ENCODE data around the gene FIBP. TPM values are rescaled to one million over a fixed set of nuclear protein-coding genes. Genes with fewer than 3 reads are reported as not detected.

Gene FIBP
- total RNA-seq, 1 experiment from 2014 or later: 221 TPM

- no peak for DNase-seq
- POLR2A ChIA-PET (ENCODE audit: unreplicated experiment): no interaction called here
- Histone ChIP-seq H3K27ac (ENCODE audit: low read length) (no peak overlapping the region), H3K36me3 (ENCODE audit: low read depth, low read length) (no peaks in the 10 kb centered on the region), H3K4me3 (ENCODE audit: low read length) (no peak overlapping the region), H3F3A (ENCODE audit: low read length, unreplicated experiment) (no peaks in the 10 kb centered on the region), H3K27me3 (ENCODE audit: low read length) (no peaks in the 10 kb centered on the region), H3K4me1 (ENCODE audit: insufficient read depth, low read length) (no peaks in the 10 kb centered on the region), H2AFZ (ENCODE audit: low read length) (no peak overlapping the region), H3K79me2 (ENCODE audit: low read length) (no peaks in the 10 kb centered on the region), H3K9ac (ENCODE audit: low read length) (no peak overlapping the region), H3K9me3 (ENCODE audit: low read length) (no peaks in the 10 kb centered on the region), H4K20me1 (ENCODE audit: low read length) (no peaks in the 10 kb centered on the region), H3K4me2 (ENCODE audit: low read length) (no peak overlapping the region), H3K9me2 (replicated peaks; ENCODE audit: low read length) (no peaks in the 10 kb centered on the region)
- no TSS peak for BruUV-seq (replicated peaks)
- intact Hi-C loops (cut with micrococcal nuclease): no loop called here
- TF ChIP-seq EZH2 (IDR thresholded peaks at IDR 0.05; ENCODE audit: low read length, unreplicated experiment) (no peak), CTCF (conservative IDR thresholded peaks at IDR 0.05; ENCODE audit: low read depth, low read length) (no peak), EZH2phosphoT487 (IDR thresholded peaks at IDR 0.05; ENCODE audit: borderline replicate concordance, low read length) (no peak)
- CTCF ChIA-PET: no interaction called here
- ATAC-seq: no peak
These were observed 43.9 kb downstream of the FIBP start for GRCh38 chr11:65844231-65844872.

GRCh38 chr11:65843811-65844210 lies 44.5 kb downstream of the FIBP start:
- no peaks in the 10 kb centered on the region for H3K4me1 ChIP-seq (ENCODE audit: insufficient read depth, low read length)
- H3K36me3 ChIP-seq (ENCODE audit: low read depth, low read length): no peaks in the 10 kb centered on the region
- intact Hi-C loops (cut with micrococcal nuclease): no loop called here
- no peak for TF ChIP-seq CTCF (conservative IDR thresholded peaks at IDR 0.05; ENCODE audit: low read depth, low read length)
- no peak for TF ChIP-seq EZH2phosphoT487 (IDR thresholded peaks at IDR 0.05; ENCODE audit: borderline replicate concordance, low read length)
- H3K9ac ChIP-seq (ENCODE audit: low read length): no peak overlapping the region
- no peak overlapping the region for H3K4me3 ChIP-seq (ENCODE audit: low read length)
- no peaks in the 10 kb centered on the region for H4K20me1 ChIP-seq (ENCODE audit: low read length)
- H3K27ac ChIP-seq (ENCODE audit: low read length): no peak overlapping the region
- no peaks in the 10 kb centered on the region for H3K9me3 ChIP-seq (ENCODE audit: low read length)
- DNase-seq: no peak
- no peaks in the 10 kb centered on the region for H3F3A ChIP-seq (ENCODE audit: low read length, unreplicated experiment)
- H3K9me2 ChIP-seq (replicated peaks; ENCODE audit: low read length): no peaks in the 10 kb centered on the region
- CTCF ChIA-PET: no interaction called here
- no peak for ATAC-seq
- H3K27me3 ChIP-seq (ENCODE audit: low read length): no peaks in the 10 kb centered on the region
- no TSS peak for BruUV-seq (replicated peaks)
- H3K4me2 ChIP-seq (ENCODE audit: low read length): no peak overlapping the region
- no peak overlapping the region for H2AFZ ChIP-seq (ENCODE audit: low read length)
- H3K79me2 ChIP-seq (ENCODE audit: low read length): no peaks in the 10 kb centered on the region
- POLR2A ChIA-PET (ENCODE audit: unreplicated experiment): no interaction called here

- H3K27ac ChIP-seq (ENCODE audit: low read length): no peak overlapping the region
- no TSS peak for BruUV-seq (replicated peaks)
- H3K4me3 ChIP-seq (ENCODE audit: low read length): no peak overlapping the region
- no peaks in the 10 kb centered on the region for H3K9me3 ChIP-seq (ENCODE audit: low read length)
- H4K20me1 ChIP-seq (ENCODE audit: low read length): no peaks in the 10 kb centered on the region
- intact Hi-C loops (cut with micrococcal nuclease): no loop called here
- no peak overlapping the region for H2AFZ ChIP-seq (ENCODE audit: low read length)
- CTCF ChIA-PET: interaction anchor here (0.7 kb wide), 1 partner anchor 29 kb away, joined by 6 read pairs; no protein-coding TSS in a partner anchor
- no peak for DNase-seq
- no peaks in the 10 kb centered on the region for H3K9me2 ChIP-seq (replicated peaks; ENCODE audit: low read length)
- H3K27me3 ChIP-seq (ENCODE audit: low read length): no peaks in the 10 kb centered on the region
- H3F3A ChIP-seq (ENCODE audit: low read length, unreplicated experiment): no peaks in the 10 kb centered on the region
- H3K9ac ChIP-seq (ENCODE audit: low read length): no peak overlapping the region
- H3K4me2 ChIP-seq (ENCODE audit: low read length): no peak overlapping the region
- no peaks in the 10 kb centered on the region for H3K36me3 ChIP-seq (ENCODE audit: low read depth, low read length)
- TF ChIP-seq EZH2 (IDR thresholded peaks at IDR 0.05; ENCODE audit: low read length, unreplicated experiment) (no peak), EZH2phosphoT487 (IDR thresholded peaks at IDR 0.05; ENCODE audit: borderline replicate concordance, low read length) (no peak), CTCF (conservative IDR thresholded peaks at IDR 0.05; ENCODE audit: low read depth, low read length) (no peak)
- no peaks in the 10 kb centered on the region for H3K79me2 ChIP-seq (ENCODE audit: low read length)
- no peaks in the 10 kb centered on the region for H3K4me1 ChIP-seq (ENCODE audit: insufficient read depth, low read length)
- 0 out of 2 replicates have a peak, but pooled peaks have one; percentile 20 for ATAC-seq
- POLR2A ChIA-PET (ENCODE audit: unreplicated experiment): interaction anchor here (0.6 kb wide), 1 partner anchor 1968 kb away, joined by 3 read pairs; no protein-coding TSS in a partner anchor
These were observed 46.1 kb downstream of the FIBP start for GRCh38 chr11:65842144-65842543.
